Stimulated activated CD4-positive, alpha-beta T cell treated with anti-CD3 and anti-CD28 coated beads, Interleukin-4, amount 100 ng/mL, for 4 hours (primary cell): ENCODE data around the gene EHHADH.

Experiments used
- DNase-seq, 2 experiments: peaks; one replicate each; pipeline ENCODE4 v3.0.0-alpha.2; 2020

The EHHADH gene

GRCh38 chr3:185187391-185187790, 66.5 kb downstream of the EHHADH start:
- DNase-seq: no peak

- peak in 1 of 2 experiments; percentile 6 for DNase-seq
Measured at GRCh38 chr3:185176750-185177359, 77.0 kb downstream of the EHHADH start.

GRCh38 chr3:185175370-185175987, 78.4 kb downstream of the EHHADH start:
- DNase-seq: no peak

- no peak for DNase-seq
Measured at GRCh38 chr3:185172086-185173049, 81.5 kb downstream of the EHHADH start.

GRCh38 chr3:185164428-185165217, 89.2 kb downstream of the EHHADH start:
- DNase-seq: no peak

- no peak for DNase-seq
Measured at GRCh38 chr3:185162634-185163033, 91.2 kb downstream of the EHHADH start.

- no peak for DNase-seq
Measured at GRCh38 chr3:185161761-185162160, 92.1 kb downstream of the EHHADH start.

- DNase-seq: no peak
Measured at GRCh38 chr3:185157347-185157746, 96.5 kb downstream of the EHHADH start.

GRCh38 chr3:185155678-185156077, 98.2 kb downstream of the EHHADH start:
- no peak for DNase-seq

GRCh38 chr3:185153861-185154629, 99.8 kb downstream of the EHHADH start:
- DNase-seq: no peak

GRCh38 chr3:185153171-185153771, 100.6 kb downstream of the EHHADH start:
- DNase-seq: no peak

- DNase-seq: peak in 1 of 2 experiments; percentile 11
Measured at GRCh38 chr3:185152410-185153170, 101.3 kb downstream of the EHHADH start, which contains the start of gene C3orf70. TSS of gene C3orf70 (minus strand) at chr3:185153060. CDS start at chr3:185152823, 237 bp downstream.

GRCh38 chr3:185151964-185152409, 101.9 kb downstream of the EHHADH start:
- no peak for DNase-seq

GRCh38 chr3:185151101-185151963, 102.5 kb downstream of the EHHADH start:
- DNase-seq: no peak

- DNase-seq: no peak
Measured at GRCh38 chr3:185150561-185150960, 103.3 kb downstream of the EHHADH start.

GRCh38 chr3:185149591-185149990, 104.3 kb downstream of the EHHADH start:
- no peak for DNase-seq

- DNase-seq: no peak
Measured at GRCh38 chr3:185145511-185145910, 108.3 kb downstream of the EHHADH start.

GRCh38 chr3:185144784-185145183, 109.1 kb downstream of the EHHADH start:
- no peak for DNase-seq
